ENCODE data around the gene IRF2BP2. TPM values are rescaled to one million over a fixed set of nuclear protein-coding genes. Genes with fewer than 3 reads are reported as not detected.
A peak's percentile ranks its signal among the peaks of the same experiment; 100 is the strongest.

The IRF2BP2 gene
- total and polyA plus RNA-seq, 10 of the 15 experiments (the other 5 are each of a cell fraction or from before 2014, with no cell fraction given) = 7.5 to 114 (median 52.3) TPM

DNA sequence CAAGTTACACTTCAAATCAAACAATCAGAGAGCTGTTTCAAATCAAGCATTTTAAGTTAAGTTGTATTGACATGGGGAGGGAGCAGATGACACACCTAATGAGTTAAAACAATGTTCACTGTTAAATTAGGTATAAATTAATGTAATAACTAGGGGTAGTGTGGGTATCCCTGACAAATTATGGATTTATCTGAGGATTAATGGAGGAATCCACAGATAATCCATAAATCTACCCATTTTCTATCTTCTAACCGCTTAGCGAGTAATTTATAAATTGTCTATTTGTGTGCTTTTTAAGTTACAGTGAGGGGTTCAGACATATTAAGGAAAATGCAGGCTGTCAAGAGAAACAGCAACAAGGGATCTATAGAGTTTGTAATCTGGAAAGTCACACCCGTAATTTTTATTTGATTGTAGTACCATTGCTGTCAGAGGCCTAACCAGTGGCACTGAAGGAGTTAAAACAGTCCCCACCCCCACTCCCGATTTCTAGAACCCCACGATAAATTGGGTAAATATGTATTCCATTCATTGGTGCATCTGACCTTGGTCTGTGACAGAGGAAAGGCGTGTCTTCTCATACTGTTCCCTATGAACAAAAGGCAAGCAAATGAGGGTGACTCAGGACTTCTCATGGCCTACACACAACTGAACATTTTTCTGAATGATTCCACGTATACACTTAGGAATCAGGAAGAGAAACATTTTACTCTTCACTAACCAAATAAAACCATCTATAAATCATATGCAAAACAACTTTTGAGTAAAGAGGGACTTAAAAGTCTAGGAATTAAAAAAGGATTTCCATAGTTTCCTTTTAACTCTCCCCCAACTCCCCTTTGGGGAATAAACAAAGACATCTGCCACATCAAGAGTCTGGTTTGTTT lies 7.4 kb downstream of the IRF2BP2 start (continued):
- TF ChIP-seq, protein P1, sequence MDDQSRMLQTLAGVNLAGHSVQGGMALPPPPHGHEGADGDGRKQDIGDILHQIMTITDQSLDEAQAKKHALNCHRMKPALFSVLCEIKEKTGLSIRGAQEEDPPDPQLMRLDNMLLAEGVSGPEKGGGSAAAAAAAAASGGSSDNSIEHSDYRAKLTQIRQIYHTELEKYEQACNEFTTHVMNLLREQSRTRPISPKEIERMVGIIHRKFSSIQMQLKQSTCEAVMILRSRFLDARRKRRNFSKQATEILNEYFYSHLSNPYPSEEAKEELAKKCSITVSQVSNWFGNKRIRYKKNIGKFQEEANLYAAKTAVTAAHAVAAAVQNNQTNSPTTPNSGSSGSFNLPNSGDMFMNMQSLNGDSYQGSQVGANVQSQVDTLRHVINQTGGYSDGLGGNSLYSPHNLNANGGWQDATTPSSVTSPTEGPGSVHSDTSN (IDR thresholded peaks at IDR 0.05; ENCODE audit: insufficient replicate concordance, low read depth, low read length) = no peak
- no peak for TF ChIP-seq E4F1 (IDR thresholded peaks at IDR 0.05; ENCODE audit: borderline replicate concordance, partially characterized antibody)
- TF ChIP-seq IKZF1 (conservative IDR thresholded peaks at IDR 0.05) = peak; percentile 44; the same call in 1 of the 2 replicates
- TF ChIP-seq STAT3 (IDR thresholded peaks at IDR 0.05; ENCODE audit: low read depth, low read length) = no peak
- peak in 1 of 2 experiments; percentile 3; a peak in 1 of 4 replicates for TF ChIP-seq BHLHE40 (IDR thresholded peaks at IDR 0.05; ENCODE audit: borderline replicate concordance in 1 of 2, low read depth in 2 of 2, low read length in 1 of 2)
- TF ChIP-seq CREB1 (IDR thresholded peaks at IDR 0.05; ENCODE audit: low read depth) = no peak
- TF ChIP-seq, protein P2, sequence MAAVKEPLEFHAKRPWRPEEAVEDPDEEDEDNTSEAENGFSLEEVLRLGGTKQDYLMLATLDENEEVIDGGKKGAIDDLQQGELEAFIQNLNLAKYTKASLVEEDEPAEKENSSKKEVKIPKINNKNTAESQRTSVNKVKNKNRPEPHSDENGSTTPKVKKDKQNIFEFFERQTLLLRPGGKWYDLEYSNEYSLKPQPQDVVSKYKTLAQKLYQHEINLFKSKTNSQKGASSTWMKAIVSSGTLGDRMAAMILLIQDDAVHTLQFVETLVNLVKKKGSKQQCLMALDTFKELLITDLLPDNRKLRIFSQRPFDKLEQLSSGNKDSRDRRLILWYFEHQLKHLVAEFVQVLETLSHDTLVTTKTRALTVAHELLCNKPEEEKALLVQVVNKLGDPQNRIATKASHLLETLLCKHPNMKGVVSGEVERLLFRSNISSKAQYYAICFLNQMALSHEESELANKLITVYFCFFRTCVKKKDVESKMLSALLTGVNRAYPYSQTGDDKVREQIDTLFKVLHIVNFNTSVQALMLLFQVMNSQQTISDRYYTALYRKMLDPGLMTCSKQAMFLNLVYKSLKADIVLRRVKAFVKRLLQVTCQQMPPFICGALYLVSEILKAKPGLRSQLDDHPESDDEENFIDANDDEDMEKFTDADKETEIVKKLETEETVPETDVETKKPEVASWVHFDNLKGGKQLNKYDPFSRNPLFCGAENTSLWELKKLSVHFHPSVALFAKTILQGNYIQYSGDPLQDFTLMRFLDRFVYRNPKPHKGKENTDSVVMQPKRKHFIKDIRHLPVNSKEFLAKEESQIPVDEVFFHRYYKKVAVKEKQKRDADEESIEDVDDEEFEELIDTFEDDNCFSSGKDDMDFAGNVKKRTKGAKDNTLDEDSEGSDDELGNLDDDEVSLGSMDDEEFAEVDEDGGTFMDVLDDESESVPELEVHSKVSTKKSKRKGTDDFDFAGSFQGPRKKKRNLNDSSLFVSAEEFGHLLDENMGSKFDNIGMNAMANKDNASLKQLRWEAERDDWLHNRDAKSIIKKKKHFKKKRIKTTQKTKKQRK (IDR thresholded peaks at IDR 0.05; ENCODE audit: low read depth, low read length) = no peak
- TF ChIP-seq, protein P3, sequence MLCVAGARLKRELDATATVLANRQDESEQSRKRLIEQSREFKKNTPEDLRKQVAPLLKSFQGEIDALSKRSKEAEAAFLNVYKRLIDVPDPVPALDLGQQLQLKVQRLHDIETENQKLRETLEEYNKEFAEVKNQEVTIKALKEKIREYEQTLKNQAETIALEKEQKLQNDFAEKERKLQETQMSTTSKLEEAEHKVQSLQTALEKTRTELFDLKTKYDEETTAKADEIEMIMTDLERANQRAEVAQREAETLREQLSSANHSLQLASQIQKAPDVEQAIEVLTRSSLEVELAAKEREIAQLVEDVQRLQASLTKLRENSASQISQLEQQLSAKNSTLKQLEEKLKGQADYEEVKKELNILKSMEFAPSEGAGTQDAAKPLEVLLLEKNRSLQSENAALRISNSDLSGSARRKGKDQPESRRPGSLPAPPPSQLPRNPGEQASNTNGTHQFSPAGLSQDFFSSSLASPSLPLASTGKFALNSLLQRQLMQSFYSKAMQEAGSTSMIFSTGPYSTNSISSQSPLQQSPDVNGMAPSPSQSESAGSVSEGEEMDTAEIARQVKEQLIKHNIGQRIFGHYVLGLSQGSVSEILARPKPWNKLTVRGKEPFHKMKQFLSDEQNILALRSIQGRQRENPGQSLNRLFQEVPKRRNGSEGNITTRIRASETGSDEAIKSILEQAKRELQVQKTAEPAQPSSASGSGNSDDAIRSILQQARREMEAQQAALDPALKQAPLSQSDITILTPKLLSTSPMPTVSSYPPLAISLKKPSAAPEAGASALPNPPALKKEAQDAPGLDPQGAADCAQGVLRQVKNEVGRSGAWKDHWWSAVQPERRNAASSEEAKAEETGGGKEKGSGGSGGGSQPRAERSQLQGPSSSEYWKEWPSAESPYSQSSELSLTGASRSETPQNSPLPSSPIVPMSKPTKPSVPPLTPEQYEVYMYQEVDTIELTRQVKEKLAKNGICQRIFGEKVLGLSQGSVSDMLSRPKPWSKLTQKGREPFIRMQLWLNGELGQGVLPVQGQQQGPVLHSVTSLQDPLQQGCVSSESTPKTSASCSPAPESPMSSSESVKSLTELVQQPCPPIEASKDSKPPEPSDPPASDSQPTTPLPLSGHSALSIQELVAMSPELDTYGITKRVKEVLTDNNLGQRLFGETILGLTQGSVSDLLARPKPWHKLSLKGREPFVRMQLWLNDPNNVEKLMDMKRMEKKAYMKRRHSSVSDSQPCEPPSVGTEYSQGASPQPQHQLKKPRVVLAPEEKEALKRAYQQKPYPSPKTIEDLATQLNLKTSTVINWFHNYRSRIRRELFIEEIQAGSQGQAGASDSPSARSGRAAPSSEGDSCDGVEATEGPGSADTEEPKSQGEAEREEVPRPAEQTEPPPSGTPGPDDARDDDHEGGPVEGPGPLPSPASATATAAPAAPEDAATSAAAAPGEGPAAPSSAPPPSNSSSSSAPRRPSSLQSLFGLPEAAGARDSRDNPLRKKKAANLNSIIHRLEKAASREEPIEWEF (IDR thresholded peaks at IDR 0.05; ENCODE audit: insufficient replicate concordance, low read depth, low read length) = peak; percentile 58
- TF ChIP-seq, protein P4, sequence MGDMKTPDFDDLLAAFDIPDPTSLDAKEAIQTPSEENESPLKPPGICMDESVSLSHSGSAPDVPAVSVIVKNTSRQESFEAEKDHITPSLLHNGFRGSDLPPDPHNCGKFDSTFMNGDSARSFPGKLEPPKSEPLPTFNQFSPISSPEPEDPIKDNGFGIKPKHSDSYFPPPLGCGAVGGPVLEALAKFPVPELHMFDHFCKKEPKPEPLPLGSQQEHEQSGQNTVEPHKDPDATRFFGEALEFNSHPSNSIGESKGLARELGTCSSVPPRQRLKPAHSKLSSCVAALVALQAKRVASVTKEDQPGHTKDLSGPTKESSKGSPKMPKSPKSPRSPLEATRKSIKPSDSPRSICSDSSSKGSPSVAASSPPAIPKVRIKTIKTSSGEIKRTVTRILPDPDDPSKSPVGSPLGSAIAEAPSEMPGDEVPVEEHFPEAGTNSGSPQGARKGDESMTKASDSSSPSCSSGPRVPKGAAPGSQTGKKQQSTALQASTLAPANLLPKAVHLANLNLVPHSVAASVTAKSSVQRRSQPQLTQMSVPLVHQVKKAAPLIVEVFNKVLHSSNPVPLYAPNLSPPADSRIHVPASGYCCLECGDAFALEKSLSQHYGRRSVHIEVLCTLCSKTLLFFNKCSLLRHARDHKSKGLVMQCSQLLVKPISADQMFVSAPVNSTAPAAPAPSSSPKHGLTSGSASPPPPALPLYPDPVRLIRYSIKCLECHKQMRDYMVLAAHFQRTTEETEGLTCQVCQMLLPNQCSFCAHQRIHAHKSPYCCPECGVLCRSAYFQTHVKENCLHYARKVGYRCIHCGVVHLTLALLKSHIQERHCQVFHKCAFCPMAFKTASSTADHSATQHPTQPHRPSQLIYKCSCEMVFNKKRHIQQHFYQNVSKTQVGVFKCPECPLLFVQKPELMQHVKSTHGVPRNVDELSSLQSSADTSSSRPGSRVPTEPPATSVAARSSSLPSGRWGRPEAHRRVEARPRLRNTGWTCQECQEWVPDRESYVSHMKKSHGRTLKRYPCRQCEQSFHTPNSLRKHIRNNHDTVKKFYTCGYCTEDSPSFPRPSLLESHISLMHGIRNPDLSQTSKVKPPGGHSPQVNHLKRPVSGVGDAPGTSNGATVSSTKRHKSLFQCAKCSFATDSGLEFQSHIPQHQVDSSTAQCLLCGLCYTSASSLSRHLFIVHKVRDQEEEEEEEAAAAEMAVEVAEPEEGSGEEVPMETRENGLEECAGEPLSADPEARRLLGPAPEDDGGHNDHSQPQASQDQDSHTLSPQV (IDR thresholded peaks at IDR 0.05) = no peak
